Inflammatory macrophage treated with lipopolysaccharide for 1 hour (primary cell): ENCODE data around the gene AP1G1.
"Not testable (repeated sequence)": the region's sequence is repeated elsewhere in the genome, so short reads cannot be mapped to it uniquely, and the experiment has no call there.

Experiments used
- DNase-seq, 2 donors: peaks; one replicate each; pipeline ENCODE4 v3.0.0-alpha.2; 2020 to 2022

AP1G1 gene

GRCh38 chr16:71693164-71693563 lies 115.5 kb downstream of the AP1G1 start:
- DNase-seq = no peak

- no peak for DNase-seq
Measured at GRCh38 chr16:71689901-71690300, 118.7 kb downstream of the AP1G1 start.

GRCh38 chr16:71687861-71688260 lies 120.8 kb downstream of the AP1G1 start:
- no peak for DNase-seq

- not testable (repeated sequence) for DNase-seq
Measured at GRCh38 chr16:71684280-71684679, 124.4 kb downstream of the AP1G1 start.

- DNase-seq = no peak
Measured at GRCh38 chr16:71681360-71681759, 127.3 kb downstream of the AP1G1 start.
